H1 (cell line): ENCODE measurements around the gene PITRM1. TPM values are rescaled to one million over a fixed set of nuclear protein-coding genes. Genes with fewer than 3 reads are reported as not detected.

Experiments used
- CTCF ChIA-PET: fragments of 300-600 bp; sonication (Branson Sonifier 250); formaldehyde crosslinking; loops from one replicate; lab custom pipeline; 2021; ENCODE audit not compliant: partially characterized antibody; lab: Charles Lee
- POLR2A ChIA-PET: fragments of 300-600 bp; sonication (Branson Sonifier 250); formaldehyde crosslinking; loops from one replicate; lab custom pipeline; 2021; ENCODE audit warnings: inconsistent platforms; ENCODE audit not compliant: partially characterized antibody; lab: Charles Lee
- DNase-seq, 2 experiments: peaks; one replicate each; pipeline versions ENCODE4 v3.0.0 to v3.0.0-alpha.2; 2010 to 2022; ENCODE audit warnings: low spot score in 2 of 2, low read depth in 1 of 2, mixed read lengths in 1 of 2
- FAIRE-seq: peaks from 2 replicates; lab custom pipeline; 2011; peaks lifted over from hg19 to GRCh38; lab: Jason Lieb, UNC
- H2AFZ ChIP-seq: 2 replicates; pipeline ENCODE4 v1.8.1; 2012; ENCODE audit warnings: low read length, inconsistent platforms
- H2AK5ac ChIP-seq: 2 replicates; pipeline ENCODE4 v1.6.1; 2013; ENCODE audit warnings: low read depth, low read length
- H2BK120ac ChIP-seq: replicated peaks from 2 replicates; pipeline ENCODE3; 2013; ENCODE audit warnings: low read depth, low read length, inconsistent platforms
- H2BK12ac ChIP-seq: 2 replicates; pipeline ENCODE4 v1.6.1; 2013; ENCODE audit warnings: low read depth, low read length
- H2BK15ac ChIP-seq: 2 replicates; pipeline ENCODE4 v1.6.1; 2013; ENCODE audit warnings: low read length
- H2BK20ac ChIP-seq: 2 replicates; pipeline ENCODE4 v1.6.1; 2013; ENCODE audit warnings: low read length
- H2BK5ac ChIP-seq: 2 replicates; pipeline ENCODE4 v1.6.1; 2013; ENCODE audit warnings: low read depth, low read length
- H3K14ac ChIP-seq: 2 replicates; pipeline ENCODE4 v1.6.1; 2013; ENCODE audit warnings: inconsistent platforms; ENCODE audit not compliant: insufficient read length
- H3K18ac ChIP-seq: 2 replicates; pipeline ENCODE4 v1.6.1; 2013; ENCODE audit warnings: low read length; ENCODE audit errors: extremely low read depth
- H3K23ac ChIP-seq: 2 replicates; pipeline ENCODE4 v1.6.1; 2013; ENCODE audit warnings: inconsistent platforms; ENCODE audit not compliant: insufficient read length
- H3K23me2 ChIP-seq: 2 replicates; pipeline ENCODE4 v1.6.1; 2013; ENCODE audit warnings: low read depth, low read length
- H3K27ac ChIP-seq: 2 replicates; pipeline ENCODE4 v1.6.1; 2011; ENCODE audit warnings: low read depth, low read length, inconsistent platforms
- H3K27me3 ChIP-seq, 4 experiments: replicated peaks in 1 of 4; 1 replicate in 1 of 4; 2 replicates in 3 of 4; pipeline versions ENCODE4 v1.6.1 to v1.8.1; 2011 to 2013; ENCODE audit warnings: low read length in 3 of 4, mild to moderate bottlenecking in 3 of 4, inconsistent platforms in 2 of 4, mixed read lengths in 2 of 4, moderate library complexity in 1 of 4; ENCODE audit not compliant: control insufficient read depth in 3 of 4, insufficient read depth in 3 of 4; ENCODE audit errors: extremely low read depth in 1 of 4
- H3K36me3 ChIP-seq, 4 experiments: 2 replicates each; pipeline versions ENCODE4 v1.6.1 to v1.8.1; 2011 to 2013; ENCODE audit warnings: mild to moderate bottlenecking in 4 of 4, low read length in 3 of 4, moderate library complexity in 2 of 4, control low read depth in 1 of 4, inconsistent platforms in 1 of 4; ENCODE audit not compliant: insufficient read depth in 4 of 4, control insufficient read depth in 2 of 4
- H3K4ac ChIP-seq: replicated peaks from 2 replicates; pipeline ENCODE3; 2013; ENCODE audit warnings: low read length, low read depth, mixed read lengths, inconsistent platforms; ENCODE audit not compliant: insufficient read length
- H3K4me1 ChIP-seq, 4 experiments: replicated peaks in 1 of 4; 1 replicate in 1 of 4; 2 replicates in 3 of 4; pipeline versions ENCODE4 v1.6.1 to v1.8.1; 2011 to 2013; ENCODE audit warnings: low read length in 3 of 4, inconsistent platforms in 2 of 4, mixed read lengths in 1 of 4; ENCODE audit not compliant: insufficient read depth in 4 of 4, control insufficient read depth in 3 of 4
- H3K4me2 ChIP-seq, 2 experiments: 2 replicates each; pipeline versions ENCODE4 v1.6.1 to v1.8.1; 2011 to 2013; ENCODE audit warnings: low read depth in 2 of 2, low read length in 2 of 2, control low read depth in 1 of 2, inconsistent platforms in 1 of 2, mild to moderate bottlenecking in 1 of 2; ENCODE audit not compliant: insufficient read depth in 1 of 2
- H3K4me3 ChIP-seq, 4 experiments: fragments of 200-600, 300-600 bp in 1 of 4; sonication (generic), shearing (Covaris generic), sonication (Bioruptor Twin) in 1 of 4; 2 replicates each; pipeline versions ENCODE4 v1.5.1 to v1.8.1; 2011 to 2016; ENCODE audit warnings: low read length in 4 of 4, low read depth in 3 of 4, control low read depth in 2 of 4, inconsistent platforms in 2 of 4, mild to moderate bottlenecking in 2 of 4, mixed read lengths in 1 of 4, moderate library complexity in 1 of 4; ENCODE audit not compliant: insufficient read depth in 2 of 4; ENCODE audit errors: extremely low read depth in 1 of 4
- H3K56ac ChIP-seq: replicated peaks from 2 replicates; pipeline ENCODE3; 2013; ENCODE audit warnings: low read depth, mild to moderate bottlenecking, mixed read lengths, low read length, inconsistent platforms; ENCODE audit not compliant: insufficient read length
- H3K79me1 ChIP-seq: 2 replicates; pipeline ENCODE4 v1.6.1; 2013; ENCODE audit warnings: low read depth, low read length, control low read depth
- H3K79me2 ChIP-seq, 2 experiments: 2 replicates each; pipeline versions ENCODE4 v1.6.1 to v1.8.1; 2012 to 2013; ENCODE audit warnings: low read length in 2 of 2, mild to moderate bottlenecking in 2 of 2, inconsistent platforms in 1 of 2; ENCODE audit not compliant: insufficient read depth in 2 of 2, control insufficient read depth in 1 of 2
- H3K9ac ChIP-seq, 4 experiments: replicated peaks in 1 of 4; 1 replicate in 1 of 4; 2 replicates in 3 of 4; pipeline versions ENCODE4 v1.6.1 to v1.8.1; 2011 to 2013; ENCODE audit warnings: low read depth in 3 of 4, low read length in 3 of 4, control low read depth in 2 of 4, mild to moderate bottlenecking in 2 of 4, moderate library complexity in 2 of 4, inconsistent platforms in 1 of 4; ENCODE audit errors: extremely low read depth in 1 of 4
- H3K9me3 ChIP-seq, 2 experiments: 2 replicates each; pipeline versions ENCODE4 v1.6.1 to v1.8.1; 2012 to 2013; ENCODE audit warnings: mild to moderate bottlenecking in 2 of 2, moderate library complexity in 2 of 2, control low read depth in 1 of 2, inconsistent platforms in 1 of 2, low read depth in 1 of 2, low read length in 1 of 2, mixed read lengths in 1 of 2; ENCODE audit not compliant: insufficient read depth in 2 of 2
- H4K20me1 ChIP-seq, 2 experiments: replicated peaks in 1 of 2; 2 replicates each; pipeline versions ENCODE3 to v1.8.1; 2011 to 2013; ENCODE audit warnings: inconsistent platforms in 2 of 2, low read length in 2 of 2, mild to moderate bottlenecking in 1 of 2; ENCODE audit not compliant: insufficient read depth in 2 of 2, control insufficient read depth in 1 of 2
- H4K5ac ChIP-seq: 2 replicates; pipeline ENCODE4 v1.6.1; 2013; ENCODE audit warnings: low read length, low read depth, mixed read lengths, inconsistent platforms; ENCODE audit not compliant: insufficient read length
- H4K8ac ChIP-seq: 2 replicates; pipeline ENCODE4 v1.8.0; 2013; ENCODE audit warnings: mild to moderate bottlenecking, moderate library complexity, low read length, inconsistent platforms; ENCODE audit not compliant: insufficient read depth; ENCODE audit errors: extremely low read depth
- H4K91ac ChIP-seq: replicated peaks from 2 replicates; pipeline ENCODE3; 2013; ENCODE audit warnings: low read length, mixed read lengths, inconsistent platforms; ENCODE audit not compliant: insufficient read length
- ASH2L ChIP-seq: fragments of 200-600, 300-600 bp; sonication (generic); IDR thresholded peaks from one replicate; pipeline ENCODE4 v1.7.1; 2017; ENCODE audit warnings: low read length
- CHD1 ChIP-seq: IDR thresholded peaks from 2 replicates; pipeline ENCODE4 v1.6.1; 2012; ENCODE audit warnings: low read depth, low read length, improper control_type of control experiment
- JUN ChIP-seq: IDR thresholded peaks from 2 replicates; pipeline ENCODE4 v1.6.1; 2011; ENCODE audit warnings: low read depth, mild to moderate bottlenecking, improper control_type of control experiment, low read length
- JUND ChIP-seq: IDR thresholded peaks from 2 replicates; pipeline ENCODE4 v1.6.1; 2011; ENCODE audit warnings: mild to moderate bottlenecking, improper control_type of control experiment, low read length
- KDM1A ChIP-seq: fragments of 200-600, 300-600 bp; sonication (generic); IDR thresholded peaks from 2 replicates; pipeline ENCODE4 v1.7.1; 2016; ENCODE audit warnings: mild to moderate bottlenecking, low read length, borderline replicate concordance
- SIN3A ChIP-seq, 2 experiments: IDR thresholded peaks in 1 of 2; conservative IDR thresholded peaks in 1 of 2; 2 replicates each; pipeline ENCODE4 v1.6.1; 2011 to 2012; ENCODE audit warnings: low read length in 2 of 2, improper control_type of control experiment in 1 of 2, low read depth in 1 of 2, mild to moderate bottlenecking in 1 of 2
- SIX5 ChIP-seq: IDR thresholded peaks from 2 replicates; pipeline ENCODE4 v1.6.1; 2011; ENCODE audit warnings: mild to moderate bottlenecking, low read depth, low read length
- TAF7 ChIP-seq: optimal IDR thresholded peaks from 2 replicates; pipeline ENCODE3; 2011; ENCODE audit warnings: low read depth, mild to moderate bottlenecking, inconsistent platforms, low read length, moderate library complexity, borderline replicate concordance
- USF2 ChIP-seq: IDR thresholded peaks from 2 replicates; pipeline ENCODE4 v1.6.1; 2011; ENCODE audit warnings: low read length, improper control_type of control experiment
- ZNF274 ChIP-seq: IDR thresholded peaks from 2 replicates; pipeline ENCODE4 v1.7.0; 2012; ENCODE audit warnings: low read length, borderline replicate concordance; ENCODE audit errors: extremely low read depth
- WGBS, 2 experiments: shearing (Covaris generic) in 1 of 2; methylation state at CpG; one replicate each; pipeline versions ENCODE4 v1.1.6 to v1.1.7; 2013 to 2015; ENCODE audit warnings: low lambda C conversion rate in 2 of 2, mixed read lengths in 2 of 2, inconsistent platforms in 1 of 2, low coverage in 1 of 2, missing lambda C conversion rate in 1 of 2; ENCODE audit not compliant: insufficient replicate concordance in 2 of 2, insufficient coverage in 1 of 2, insufficient read length in 1 of 2; ENCODE audit errors: extremely low coverage in 1 of 2, missing lambda C conversion rate in 1 of 2; 5-methylcytosine and 5-hydroxymethylcytosine counted together
- polyA plus RNA-seq, 7 experiments: library from polyadenylated mRNA; depleted of rRNA in 3 of 7; stranded (reverse) in 5 of 7; unstranded in 2 of 7; fragments of >200 nt in 5 of 7; fragments of 200-250 nt in 2 of 7; gene quantifications; 1 replicate in 5 of 7; 2 replicates in 1 of 7; 4 replicates in 1 of 7; pipeline versions ENCODE4 v1.2.1 to v1.2.3, GENCODE V29; 2011 to 2013; ENCODE audit warnings: missing spikeins in 2 of 7, mixed read lengths in 2 of 7
- total RNA-seq: library from RNA; stranded (reverse); fragmentation: NEBNext Ultra II Directional; extraction: Animal tissue kit (Norgen Biotek cat#: 25700); gene quantifications from 2 replicates; pipeline ENCODE4 v1.2.1, GENCODE V29; 2021

PITRM1 gene
- total and polyA plus RNA-seq, 2 of the 8 experiments (the other 6 are each of a cell fraction or from before 2014, with no cell fraction given): 18.6 to 31.5 TPM

GRCh38 chr10:3133948-3134347, 38.6 kb downstream of the PITRM1 start:
- CTCF ChIA-PET: interaction anchor here (0.6 to 7.5 kb wide), 3 partner anchors 9 to 35 kb away, joined by 3 to 47 read pairs (median 4); no protein-coding TSS in a partner anchor

More at GRCh38 chr10:3133948-3134347, 38.6 kb downstream of the PITRM1 start:
- Histone ChIP-seq H2BK120ac (no peak overlapping the region), H2BK15ac (no peak overlapping the region), H3K79me1 (no peaks in the 10 kb centered on the region), H4K20me1 (peaks cover 2 to 3% of the 10 kb centered on the region in 2 experiments), H3K9me3 (no peaks in the 10 kb centered on the region), H3K4ac (no peak overlapping the region), H3K18ac (no peak overlapping the region), H4K5ac (no peak overlapping the region), H2AK5ac (no peak overlapping the region), H2BK12ac (no peak overlapping the region), H2BK20ac (no peak overlapping the region), H3K4me3 (no peak overlapping the region), H2AFZ (no peak overlapping the region), H3K4me2 (no peak overlapping the region), H4K91ac (no peak overlapping the region), H4K8ac (no peak overlapping the region), H3K27me3 (no peaks in the 10 kb centered on the region), H3K23me2 (no peaks in the 10 kb centered on the region), H3K4me1 (no peaks in the 10 kb centered on the region), H3K56ac (no peak overlapping the region), H3K14ac (no peak overlapping the region), H3K9ac (no peak overlapping the region), H3K23ac (no peak overlapping the region), H3K27ac (no peak overlapping the region), H2BK5ac (no peak overlapping the region), H3K36me3 (peaks cover 22 to 88% (median 68%) of the 10 kb centered on the region in 4 experiments), H3K79me2 (no peaks in the 10 kb centered on the region)
- FAIRE-seq (no peak), DNase-seq (no peak)
- 76% methylated on average over 5 of the region's 5 CpGs; no CpG with 5 or more reads in 1 of the 2 experiments for WGBS, 2 experiments
- TF ChIP-seq CHD1 (no peak), USF2 (no peak), ZNF274 (no peak), SIN3A (conservative IDR thresholded peaks at IDR 0.05 in 1 of 2, IDR thresholded peaks at IDR 0.05 in 1 of 2; ENCODE audit: low read depth in 1 of 2, low read length in 2 of 2) (no peak), JUND (no peak), TAF7 (no peak), JUN (no peak), SIX5 (no peak), ASH2L (no peak), KDM1A (no peak)
- POLR2A ChIA-PET: interaction anchor here (0.6 to 1.5 kb wide), 3 partner anchors 12 to 1437 kb away, joined by 3 read pairs; no protein-coding TSS in a partner anchor
